ENCODE results near the gene IRF6.

The IRF6 gene

DNA sequence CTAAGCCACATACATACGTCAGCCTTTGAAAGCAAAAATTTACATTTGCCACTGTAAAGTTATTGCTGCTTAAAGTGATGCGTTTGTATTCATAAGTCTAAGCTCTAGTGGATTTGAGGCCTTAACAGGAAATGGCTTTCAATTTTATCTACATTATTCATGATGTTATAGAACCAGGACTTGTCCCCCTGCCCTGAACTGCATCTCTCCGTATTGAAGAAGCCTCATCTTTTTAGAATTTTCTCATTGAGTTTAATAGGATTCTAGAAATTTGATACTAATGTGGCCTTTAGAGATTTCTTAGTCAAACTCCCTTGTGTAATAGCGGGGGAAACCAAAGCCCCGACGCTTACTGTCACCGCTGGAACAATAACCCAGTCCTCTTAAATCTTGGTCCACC, 31.7 kb upstream of the IRF6 start:
- Histone ChIP-seq H3K36me3 (ENCODE audit: control insufficient read depth, insufficient read depth, low read length) (peaks cover 16% of the 10 kb centered on the region), H3K9me3 (ENCODE audit: control insufficient read depth, low read length) (no peaks in the 10 kb centered on the region), H3K9ac (ENCODE audit: low read length) (no peak overlapping the region), H3K4me3 (ENCODE audit: low read length) (no peak overlapping the region), H3K4me1 (ENCODE audit: control insufficient read depth, insufficient read depth, low read length) (no peaks in the 10 kb centered on the region), H3K27me3 (ENCODE audit: control insufficient read depth, insufficient read depth, low read length) (no peaks in the 10 kb centered on the region)

DNA sequence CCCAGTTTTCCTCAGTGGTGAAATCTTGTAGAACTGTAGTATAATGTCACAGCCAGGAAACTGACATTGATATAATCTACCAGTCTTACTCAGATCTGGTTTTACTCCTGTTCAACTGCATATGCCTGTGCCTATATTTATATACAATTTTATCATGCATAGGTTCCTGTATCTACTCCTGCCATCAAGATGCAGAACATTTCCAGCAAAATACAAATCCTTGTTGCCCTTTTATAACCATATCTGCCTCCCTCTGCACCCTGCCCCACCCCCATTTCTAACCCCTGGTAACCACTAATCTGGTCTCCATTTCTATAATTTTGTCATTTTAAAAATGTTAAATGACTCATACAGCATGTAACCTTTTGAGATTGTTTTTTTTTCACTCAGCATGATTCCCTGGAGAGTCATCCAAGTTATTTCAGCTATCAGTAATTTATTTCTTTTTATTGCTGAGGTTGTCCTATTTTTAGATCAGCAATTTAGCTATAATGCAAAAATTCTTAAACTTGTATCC, 29.9 kb upstream of the IRF6 start:
- Histone ChIP-seq H3K4me1 (ENCODE audit: control insufficient read depth, insufficient read depth, low read length) (no peaks in the 10 kb centered on the region), H3K9me3 (ENCODE audit: control insufficient read depth, low read length) (no peaks in the 10 kb centered on the region), H3K36me3 (ENCODE audit: control insufficient read depth, insufficient read depth, low read length) (peaks cover 16% of the 10 kb centered on the region), H3K9ac (ENCODE audit: low read length) (no peak overlapping the region), H3K27me3 (ENCODE audit: control insufficient read depth, insufficient read depth, low read length) (no peaks in the 10 kb centered on the region), H3K4me3 (ENCODE audit: low read length) (no peak overlapping the region)

DNA sequence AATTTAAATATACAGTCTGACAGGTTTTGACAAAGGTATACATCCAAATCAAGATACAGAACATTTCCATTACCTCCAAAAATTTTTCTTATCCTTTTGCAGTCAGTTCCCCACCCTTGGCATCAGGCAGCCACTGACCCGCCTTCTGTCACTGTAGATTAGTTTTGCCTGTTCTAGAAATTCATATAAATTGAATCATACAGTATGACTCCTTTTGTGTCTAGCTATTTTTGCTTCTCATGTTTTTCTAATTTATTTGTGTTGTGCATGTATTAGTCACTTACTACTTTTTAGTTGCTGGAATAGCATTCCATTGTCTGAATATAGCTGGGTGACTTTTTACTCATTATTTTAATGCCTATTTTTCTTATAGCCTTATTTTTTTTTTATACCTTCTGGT, 25.7 kb upstream of the IRF6 start:
- peaks cover under 1% of the 10 kb centered on the region for H3K4me1 ChIP-seq (ENCODE audit: control insufficient read depth, insufficient read depth, low read length)
- no peak overlapping the region for H3K4me3 ChIP-seq (ENCODE audit: low read length)
- no peaks in the 10 kb centered on the region for H3K27me3 ChIP-seq (ENCODE audit: control insufficient read depth, insufficient read depth, low read length)
- H3K36me3 ChIP-seq (ENCODE audit: control insufficient read depth, insufficient read depth, low read length), result peaks cover 4% of the 10 kb centered on the region
- H3K9me3 ChIP-seq (ENCODE audit: control insufficient read depth, low read length), result no peaks in the 10 kb centered on the region
- no peak overlapping the region for H3K9ac ChIP-seq (ENCODE audit: low read length)

DNA sequence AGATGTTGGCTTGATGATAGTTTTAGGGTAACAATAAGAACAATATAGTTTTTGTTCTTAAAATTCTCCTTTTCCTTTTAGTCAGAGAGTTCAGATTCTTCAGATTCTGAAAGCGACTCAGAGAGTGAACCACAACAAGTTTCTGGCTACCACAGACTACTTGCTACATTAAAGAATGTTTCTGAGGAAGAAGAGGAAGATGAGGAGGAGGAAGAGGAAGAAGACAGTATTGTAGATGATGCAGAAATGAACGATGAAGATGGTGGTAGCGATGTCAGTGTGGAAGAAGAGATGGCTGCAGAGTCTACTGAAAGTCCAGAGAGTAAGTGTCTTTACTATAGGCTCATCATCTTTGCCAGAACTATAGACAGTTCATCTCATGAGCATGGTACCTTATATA, 24.8 kb upstream of the IRF6 start:
- H3K27me3 ChIP-seq (ENCODE audit: control insufficient read depth, insufficient read depth, low read length), result no peaks in the 10 kb centered on the region
- H3K36me3 ChIP-seq (ENCODE audit: control insufficient read depth, insufficient read depth, low read length), result peaks cover 4% of the 10 kb centered on the region
- no peaks in the 10 kb centered on the region for H3K9me3 ChIP-seq (ENCODE audit: control insufficient read depth, low read length)
- H3K9ac ChIP-seq (ENCODE audit: low read length), result no peak overlapping the region
- H3K4me3 ChIP-seq (ENCODE audit: low read length), result no peak overlapping the region
- peaks cover 9% of the 10 kb centered on the region for H3K4me1 ChIP-seq (ENCODE audit: control insufficient read depth, insufficient read depth, low read length)

DNA sequence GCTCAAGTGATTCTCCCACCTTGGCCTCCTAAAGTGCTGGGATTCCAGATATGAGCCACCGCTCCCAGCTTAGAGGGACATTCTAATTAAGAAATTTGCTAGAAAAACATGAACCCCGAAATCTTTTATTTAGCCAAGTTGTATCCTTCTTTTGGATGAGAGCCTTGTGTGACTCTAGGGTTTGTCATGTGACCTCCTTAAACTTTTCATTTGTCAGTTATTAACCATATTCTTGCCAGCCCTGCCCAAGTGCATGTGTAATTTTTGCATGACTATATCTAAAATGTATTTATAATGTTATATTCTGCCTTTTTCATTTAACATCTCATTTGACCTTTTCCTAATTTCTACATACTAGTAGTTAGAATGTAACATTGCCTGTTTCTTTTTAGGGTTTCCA, 23.8 kb upstream of the IRF6 start:
- Histone ChIP-seq H3K4me3 (ENCODE audit: low read length) (no peak overlapping the region), H3K36me3 (ENCODE audit: control insufficient read depth, insufficient read depth, low read length) (peaks cover 4% of the 10 kb centered on the region), H3K4me1 (ENCODE audit: control insufficient read depth, insufficient read depth, low read length) (peaks cover 9% of the 10 kb centered on the region), H3K9ac (ENCODE audit: low read length) (no peak overlapping the region), H3K9me3 (ENCODE audit: control insufficient read depth, low read length) (no peaks in the 10 kb centered on the region), H3K27me3 (ENCODE audit: control insufficient read depth, insufficient read depth, low read length) (no peaks in the 10 kb centered on the region)

DNA sequence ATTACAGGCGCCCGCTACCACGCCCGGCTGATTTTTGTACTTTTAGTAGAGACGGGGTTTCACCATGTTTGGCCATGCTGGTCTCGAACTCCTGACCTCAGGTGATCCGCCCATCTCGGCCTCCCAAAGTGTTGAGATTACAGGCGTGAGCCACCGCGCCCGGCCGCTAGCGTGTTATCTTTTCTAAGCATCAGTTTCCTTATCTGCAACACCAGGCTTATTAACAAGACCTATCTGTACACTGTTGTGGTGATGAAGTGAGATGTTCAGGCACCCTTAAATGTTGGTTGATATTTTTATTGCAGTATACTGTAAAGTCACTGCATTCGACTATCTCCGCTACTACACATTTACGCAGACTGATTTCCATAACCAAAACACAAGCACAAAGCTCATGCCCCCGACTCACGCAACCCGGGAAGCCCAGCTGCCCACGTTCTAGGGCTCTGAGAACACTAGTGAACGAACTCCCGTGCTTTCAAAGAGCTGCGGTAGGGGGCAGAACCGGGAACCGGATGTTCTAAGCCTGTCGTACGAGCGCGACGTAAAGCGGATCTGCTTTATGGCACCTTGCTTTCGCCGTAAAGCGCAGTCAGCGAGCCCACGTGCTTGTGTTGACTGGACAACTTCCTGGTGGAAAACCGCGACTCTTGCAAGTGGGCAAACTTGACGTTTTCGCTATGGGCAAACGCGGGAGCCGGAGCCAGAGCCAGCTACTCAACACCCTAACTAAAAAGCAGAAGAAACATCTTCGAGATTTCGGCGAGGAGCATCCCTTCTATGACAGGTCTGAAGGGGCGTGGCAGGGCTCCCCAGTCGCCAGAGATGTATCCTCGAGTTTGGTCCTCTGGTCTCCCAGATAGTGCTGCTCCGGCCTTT, 21.7 kb upstream of the IRF6 start, which contains the start of gene UTP25:
TSS of gene UTP25 (plus strand) at position 589 of the 879 bp plus-strand sequence. CDS start at position 681, 92 bp downstream.
- no peaks in the 10 kb centered on the region for H3K9me3 ChIP-seq (ENCODE audit: control insufficient read depth, low read length)
- H3K27me3 ChIP-seq (ENCODE audit: control insufficient read depth, insufficient read depth, low read length), result no peaks in the 10 kb centered on the region
- H3K36me3 ChIP-seq (ENCODE audit: control insufficient read depth, insufficient read depth, low read length), result no peaks in the 10 kb centered on the region
- peak within 1 kb of the TSS; percentile 67 for H3K9ac ChIP-seq (ENCODE audit: low read length)
- H3K4me3 ChIP-seq (ENCODE audit: low read length), result peak within 1 kb of the TSS; percentile 26
- H3K4me1 ChIP-seq (ENCODE audit: control insufficient read depth, insufficient read depth, low read length), result peaks cover 9% of the 10 kb centered on the region

DNA sequence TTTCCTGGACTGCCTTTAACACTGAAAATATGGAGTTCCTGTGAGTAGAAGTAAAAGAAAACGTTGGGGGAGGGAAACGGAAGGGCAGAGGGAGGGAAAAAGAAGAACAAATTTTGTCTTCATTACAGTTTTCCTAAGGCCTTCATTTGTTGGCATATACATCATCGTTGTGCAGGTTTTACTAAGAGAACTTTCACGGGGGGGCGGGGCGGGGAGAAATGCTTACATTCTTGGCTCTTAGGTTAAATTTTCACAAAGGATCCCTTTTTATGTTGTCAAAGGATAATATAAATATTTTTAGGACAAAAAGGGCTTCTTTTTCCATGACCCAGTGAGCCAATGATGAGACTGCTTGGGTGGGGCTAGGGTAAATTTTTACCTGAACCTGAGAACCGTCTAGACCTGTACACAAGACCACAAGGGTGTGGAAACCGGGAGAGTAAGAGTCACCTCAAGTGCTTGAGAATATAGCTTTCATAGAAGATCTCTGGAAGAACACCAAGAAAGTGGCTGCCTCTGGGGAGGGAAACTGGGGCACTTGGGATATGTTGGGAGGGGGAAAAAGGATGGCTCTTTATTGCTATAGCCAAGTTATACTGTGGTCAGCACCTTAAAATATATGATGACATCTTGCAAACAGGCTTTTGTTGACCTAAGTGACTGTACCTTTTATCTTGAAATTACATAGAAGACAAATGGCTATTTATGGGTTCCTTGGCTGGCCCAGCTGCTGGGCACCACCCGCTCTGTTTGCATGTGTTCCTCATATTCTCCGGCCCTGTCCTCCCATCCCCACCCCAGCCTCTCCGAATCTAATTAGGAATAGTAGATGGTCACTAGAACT, 19.9 kb upstream of the IRF6 start:
- peaks cover 9% of the 10 kb centered on the region for H3K4me1 ChIP-seq (ENCODE audit: control insufficient read depth, insufficient read depth, low read length)

DNA sequence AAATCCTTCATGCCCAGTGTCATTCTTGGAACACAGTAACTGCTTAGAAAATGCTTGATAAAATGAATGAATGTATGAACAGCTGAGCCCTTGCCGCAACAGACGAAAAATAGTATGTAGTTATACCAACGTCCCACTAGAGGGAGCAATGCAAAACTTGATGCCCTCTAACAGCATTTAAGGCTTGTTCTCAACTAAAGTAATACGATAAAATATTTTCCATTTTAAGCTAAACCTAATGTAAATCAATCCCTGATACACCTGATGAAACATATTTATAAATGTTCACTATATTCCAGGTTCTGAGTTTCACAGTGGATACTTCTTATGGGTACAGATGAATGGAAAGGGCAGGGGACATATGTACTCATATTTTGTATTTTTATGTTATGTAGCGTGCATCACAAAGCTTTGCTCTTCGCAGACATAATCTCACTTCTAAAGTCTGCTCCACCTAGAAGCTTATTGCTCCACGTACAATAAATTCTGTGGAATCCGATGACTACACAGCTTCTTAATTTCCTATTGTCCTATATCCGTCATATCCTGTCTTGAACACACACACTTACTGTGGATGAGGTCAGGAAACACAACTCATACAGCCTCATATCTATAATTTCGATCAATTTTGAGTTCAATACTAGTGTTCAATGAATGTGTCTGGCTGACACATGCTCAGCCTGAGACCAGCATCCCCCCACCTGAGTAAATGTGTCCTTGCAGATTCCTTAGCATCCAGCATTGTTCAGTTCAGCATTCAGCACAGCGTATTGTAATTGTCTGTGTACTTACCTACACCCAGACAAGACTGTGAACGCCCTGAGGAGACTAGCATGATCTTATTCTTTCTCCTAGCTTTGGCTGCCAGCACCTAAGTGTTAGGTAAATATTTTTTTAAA, 17.4 kb upstream of the IRF6 start:
- Histone ChIP-seq H3K36me3 (ENCODE audit: control insufficient read depth, insufficient read depth, low read length) (no peaks in the 10 kb centered on the region), H3K4me1 (ENCODE audit: control insufficient read depth, insufficient read depth, low read length) (peaks cover 9% of the 10 kb centered on the region), H3K4me3 (ENCODE audit: low read length) (no peak overlapping the region), H3K27me3 (ENCODE audit: control insufficient read depth, insufficient read depth, low read length) (no peaks in the 10 kb centered on the region), H3K9ac (ENCODE audit: low read length) (no peak overlapping the region), H3K9me3 (ENCODE audit: control insufficient read depth, low read length) (no peaks in the 10 kb centered on the region)

More for the DNA sequence above, 19.9 kb upstream of the IRF6 start:
- H3K9ac ChIP-seq (ENCODE audit: low read length), result no peak overlapping the region
- no peaks in the 10 kb centered on the region for H3K36me3 ChIP-seq (ENCODE audit: control insufficient read depth, insufficient read depth, low read length)
- H3K27me3 ChIP-seq (ENCODE audit: control insufficient read depth, insufficient read depth, low read length), result no peaks in the 10 kb centered on the region
- H3K9me3 ChIP-seq (ENCODE audit: control insufficient read depth, low read length), result no peaks in the 10 kb centered on the region
- no peak overlapping the region for H3K4me3 ChIP-seq (ENCODE audit: low read length)

DNA sequence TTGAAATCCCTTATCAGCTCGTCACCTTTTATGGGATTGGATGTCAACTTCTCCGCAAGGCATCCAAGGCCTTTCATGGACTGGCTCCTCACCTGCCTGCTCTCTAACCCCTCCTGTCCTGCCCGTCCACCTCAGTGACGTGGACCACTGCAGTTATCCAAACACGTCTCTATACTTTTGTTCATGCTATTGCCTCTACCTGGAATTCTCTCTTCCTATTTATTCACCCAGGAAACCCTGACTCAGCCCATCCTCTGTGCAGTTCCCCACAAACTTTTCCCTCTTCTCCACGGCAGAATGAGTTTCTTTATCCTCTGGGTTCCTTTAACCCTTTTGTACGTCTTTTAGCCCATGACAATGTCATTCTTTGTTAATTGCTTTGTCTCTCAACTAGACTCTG, 16.8 kb upstream of the IRF6 start:
- H3K9me3 ChIP-seq (ENCODE audit: control insufficient read depth, low read length), result no peaks in the 10 kb centered on the region
- no peaks in the 10 kb centered on the region for H3K36me3 ChIP-seq (ENCODE audit: control insufficient read depth, insufficient read depth, low read length)
- no peaks in the 10 kb centered on the region for H3K27me3 ChIP-seq (ENCODE audit: control insufficient read depth, insufficient read depth, low read length)
- H3K4me1 ChIP-seq (ENCODE audit: control insufficient read depth, insufficient read depth, low read length), result peaks cover 9% of the 10 kb centered on the region
- no peak overlapping the region for H3K4me3 ChIP-seq (ENCODE audit: low read length)
- no peak overlapping the region for H3K9ac ChIP-seq (ENCODE audit: low read length)

DNA sequence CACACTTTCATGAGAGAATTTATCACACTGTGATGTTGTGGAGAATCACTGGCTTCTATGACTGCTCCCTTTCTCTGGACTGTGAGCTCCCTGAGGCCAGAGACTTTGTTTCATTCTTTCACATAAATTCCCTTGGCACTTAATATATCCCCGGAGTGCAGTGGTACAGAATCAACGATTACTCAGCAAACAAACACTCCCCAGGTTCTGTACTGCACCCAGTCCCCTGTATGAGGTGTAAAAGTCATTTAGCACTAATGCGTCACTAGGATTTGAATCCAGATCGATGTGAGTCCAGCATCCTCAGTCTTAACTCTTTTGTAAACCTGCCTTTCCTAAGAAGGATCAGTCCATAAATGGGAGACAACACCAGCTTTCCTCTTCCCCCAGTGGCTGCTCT, 15.0 kb upstream of the IRF6 start:
- no peak overlapping the region for H3K9ac ChIP-seq (ENCODE audit: low read length)
- H3K4me3 ChIP-seq (ENCODE audit: low read length), result no peak overlapping the region
- no peaks in the 10 kb centered on the region for H3K9me3 ChIP-seq (ENCODE audit: control insufficient read depth, low read length)
- no peaks in the 10 kb centered on the region for H3K27me3 ChIP-seq (ENCODE audit: control insufficient read depth, insufficient read depth, low read length)
- peaks cover 3% of the 10 kb centered on the region for H3K4me1 ChIP-seq (ENCODE audit: control insufficient read depth, insufficient read depth, low read length)
- no peaks in the 10 kb centered on the region for H3K36me3 ChIP-seq (ENCODE audit: control insufficient read depth, insufficient read depth, low read length)

DNA sequence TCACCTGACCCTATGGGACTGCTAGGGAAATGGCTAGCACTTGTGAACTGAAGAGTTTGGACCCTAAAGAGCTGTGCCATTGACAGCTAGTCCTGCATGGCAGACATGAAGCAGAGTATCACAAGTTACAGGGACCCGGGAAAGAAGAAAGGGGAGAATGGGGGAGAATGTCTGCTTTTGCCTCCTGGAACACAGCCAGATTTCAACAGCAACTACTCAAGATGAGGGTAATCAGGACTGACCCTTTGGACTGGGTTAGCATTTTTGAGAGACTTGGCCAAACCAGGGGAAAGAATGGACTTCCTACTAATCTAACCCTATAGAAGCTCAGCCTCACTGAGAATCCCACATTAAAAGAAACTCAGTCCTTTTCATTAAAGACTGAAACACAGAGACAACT, 13.1 kb upstream of the IRF6 start:
- Histone ChIP-seq H3K9ac (ENCODE audit: low read length) (no peak overlapping the region), H3K27me3 (ENCODE audit: control insufficient read depth, insufficient read depth, low read length) (no peaks in the 10 kb centered on the region), H3K9me3 (ENCODE audit: control insufficient read depth, low read length) (no peaks in the 10 kb centered on the region), H3K4me3 (ENCODE audit: low read length) (no peak overlapping the region), H3K36me3 (ENCODE audit: control insufficient read depth, insufficient read depth, low read length) (no peaks in the 10 kb centered on the region), H3K4me1 (ENCODE audit: control insufficient read depth, insufficient read depth, low read length) (no peaks in the 10 kb centered on the region)
